Fibroblast of lung (primary cell): ENCODE data around the gene DYNC2I2. TPM values are rescaled to one million over a fixed set of nuclear protein-coding genes. Genes with fewer than 3 reads are reported as not detected.
A peak's percentile ranks its signal among the peaks of the same experiment; 100 is the strongest.
"Not testable (repeated sequence)": the region's sequence is repeated elsewhere in the genome, so short reads cannot be mapped to it uniquely, and the experiment has no call there.

Experiments
- DNase-seq, 2 donors: peaks; one replicate each; pipeline versions ENCODE4 v3.0.0 to v3.0.0-alpha.2; 2010; ENCODE audit warnings: low read depth in 2 of 2
- H2AFZ ChIP-seq: 2 replicates; pipeline ENCODE4 v1.5.1; 2012; ENCODE audit warnings: low read length, control low read depth, inconsistent platforms
- H3K27ac ChIP-seq: 2 replicates; pipeline ENCODE4 v1.5.1; 2011; ENCODE audit warnings: low read length, control low read depth; ENCODE audit not compliant: insufficient read depth
- H3K27me3 ChIP-seq: 2 replicates; pipeline ENCODE4 v1.5.1; 2011; ENCODE audit warnings: mild to moderate bottlenecking, low read length; ENCODE audit not compliant: control insufficient read depth, insufficient read depth
- H3K36me3 ChIP-seq: 2 replicates; pipeline ENCODE4 v1.5.1; 2011; ENCODE audit warnings: low read length; ENCODE audit not compliant: control insufficient read depth, insufficient read depth
- H3K4me1 ChIP-seq: 2 replicates; pipeline ENCODE4 v1.5.1; 2011; ENCODE audit warnings: low read length; ENCODE audit not compliant: control insufficient read depth, insufficient read depth; ENCODE audit errors: extremely low read depth
- H3K4me2 ChIP-seq: 2 replicates; pipeline ENCODE4 v1.5.1; 2011; ENCODE audit warnings: low read length, control low read depth; ENCODE audit not compliant: insufficient read depth; ENCODE audit errors: extremely low read depth
- H3K4me3 ChIP-seq, 4 experiments: fragments of 200-600 bp in 1 of 4; sonication (generic) in 1 of 4; replicated peaks in 1 of 4; 2 replicates each; pipeline ENCODE4 v1.5.1; 2011 to 2016; ENCODE audit warnings: low read length in 4 of 4, low read depth in 3 of 4, mild to moderate bottlenecking in 3 of 4, control low read depth in 2 of 4, inconsistent platforms in 1 of 4, mixed read lengths in 1 of 4; ENCODE audit not compliant: insufficient read depth in 1 of 4; ENCODE audit errors: control extremely low read depth in 1 of 4
- H3K79me2 ChIP-seq: 2 replicates; pipeline ENCODE4 v1.5.1; 2012; ENCODE audit warnings: mild to moderate bottlenecking, low read length, inconsistent platforms; ENCODE audit not compliant: control insufficient read depth, insufficient read depth
- H3K9ac ChIP-seq: 2 replicates; pipeline ENCODE4 v1.5.1; 2011; ENCODE audit warnings: mild to moderate bottlenecking, low read length, control low read depth; ENCODE audit not compliant: insufficient read depth
- H3K9me3 ChIP-seq: 2 replicates; pipeline ENCODE4 v1.5.1; 2012; ENCODE audit warnings: low read depth, low read length; ENCODE audit not compliant: control insufficient read depth, insufficient read depth
- H4K20me1 ChIP-seq: 2 replicates; pipeline ENCODE4 v1.5.1; 2011; ENCODE audit warnings: low read length; ENCODE audit not compliant: control insufficient read depth, insufficient read depth; ENCODE audit errors: extremely low read depth
- EZH2 ChIP-seq: IDR thresholded peaks from 2 replicates; pipeline ENCODE4 v1.5.1; 2012; ENCODE audit warnings: low read length, control low read depth, mild to moderate bottlenecking; ENCODE audit errors: missing control alignments
- polyA plus RNA-seq, 2 donors: library from polyadenylated mRNA; depleted of rRNA in 1 of 2; stranded (reverse) in 1 of 2; unstranded in 1 of 2; fragments of >200 nt; gene quantifications; 2 replicates each; pipeline ENCODE4 v1.2.1, GENCODE V29; 2011 to 2012; ENCODE audit warnings: missing spikeins in 1 of 2
- total RNA-seq: library from RNA; depleted of rRNA; stranded (reverse); fragments of >200 nt; gene quantifications from 2 replicates; pipeline ENCODE4 v1.2.1, GENCODE V29; 2014
- TF ChIP-seq, protein P1 (sequence below), 2 donors: IDR thresholded peaks in 1 of 2; conservative IDR thresholded peaks in 1 of 2; 1 replicate in 1 of 2; 2 replicates in 1 of 2; pipeline ENCODE4 v1.5.1; 2011 to 2012; ENCODE audit warnings: low read length in 2 of 2, control low read depth in 1 of 2, inconsistent platforms in 1 of 2, low read depth in 1 of 2, mild to moderate bottlenecking in 1 of 2

Gene DYNC2I2
- total and polyA plus RNA-seq, 2 donors (not counting 1 experiment from before 2014, with no cell fraction given): 13.2 to 41.5 TPM

DNA sequence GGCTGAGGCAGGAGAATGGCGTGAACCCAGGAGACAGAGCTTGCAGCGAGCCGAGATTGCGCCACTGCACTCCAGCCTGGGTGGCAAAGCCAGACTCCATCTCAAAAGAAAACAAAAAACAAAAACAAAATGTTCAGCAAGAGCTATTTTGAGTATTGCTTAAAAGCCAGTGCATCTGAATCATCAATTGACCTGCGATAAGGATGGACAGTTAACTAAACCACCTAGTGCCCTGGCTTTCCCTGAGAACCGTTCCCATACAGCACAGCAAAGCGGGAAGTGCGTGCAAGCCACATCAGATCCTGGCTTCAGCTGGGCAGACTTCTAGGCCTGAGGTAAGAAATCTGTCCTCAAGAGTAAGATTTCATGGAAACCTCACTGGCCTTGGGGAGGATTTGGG is 2.7 kb downstream of the DYNC2I2 start:
- Histone ChIP-seq H3K27me3 (no peaks in the 10 kb centered on the region), H3K79me2 (peaks cover 2% of the 10 kb centered on the region), H3K9me3 (no peaks in the 10 kb centered on the region), H2AFZ (no peak overlapping the region), H3K4me3 (no peak overlapping the region), H3K9ac (no peak overlapping the region), H3K36me3 (no peaks in the 10 kb centered on the region), H3K4me1 (no peaks in the 10 kb centered on the region), H3K4me2 (no peak overlapping the region), H4K20me1 (no peaks in the 10 kb centered on the region), H3K27ac (no peak overlapping the region)
- TF ChIP-seq, protein P1, sequence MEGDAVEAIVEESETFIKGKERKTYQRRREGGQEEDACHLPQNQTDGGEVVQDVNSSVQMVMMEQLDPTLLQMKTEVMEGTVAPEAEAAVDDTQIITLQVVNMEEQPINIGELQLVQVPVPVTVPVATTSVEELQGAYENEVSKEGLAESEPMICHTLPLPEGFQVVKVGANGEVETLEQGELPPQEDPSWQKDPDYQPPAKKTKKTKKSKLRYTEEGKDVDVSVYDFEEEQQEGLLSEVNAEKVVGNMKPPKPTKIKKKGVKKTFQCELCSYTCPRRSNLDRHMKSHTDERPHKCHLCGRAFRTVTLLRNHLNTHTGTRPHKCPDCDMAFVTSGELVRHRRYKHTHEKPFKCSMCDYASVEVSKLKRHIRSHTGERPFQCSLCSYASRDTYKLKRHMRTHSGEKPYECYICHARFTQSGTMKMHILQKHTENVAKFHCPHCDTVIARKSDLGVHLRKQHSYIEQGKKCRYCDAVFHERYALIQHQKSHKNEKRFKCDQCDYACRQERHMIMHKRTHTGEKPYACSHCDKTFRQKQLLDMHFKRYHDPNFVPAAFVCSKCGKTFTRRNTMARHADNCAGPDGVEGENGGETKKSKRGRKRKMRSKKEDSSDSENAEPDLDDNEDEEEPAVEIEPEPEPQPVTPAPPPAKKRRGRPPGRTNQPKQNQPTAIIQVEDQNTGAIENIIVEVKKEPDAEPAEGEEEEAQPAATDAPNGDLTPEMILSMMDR (conservative IDR thresholded peaks at IDR 0.05 in 1 of 2, IDR thresholded peaks at IDR 0.05 in 1 of 2; ENCODE audit: low read depth in 1 of 2, low read length in 2 of 2): no peak
- TF ChIP-seq EZH2: no peak
- DNase-seq: no peak

GRCh38 chr9:128651798-128652197 is 4.8 kb downstream of the DYNC2I2 start:
- H3K9me3 ChIP-seq: no peaks in the 10 kb centered on the region
- DNase-seq: no peak
- no peaks in the 10 kb centered on the region for H3K27me3 ChIP-seq
- TF ChIP-seq, protein P1 (conservative IDR thresholded peaks at IDR 0.05 in 1 of 2, IDR thresholded peaks at IDR 0.05 in 1 of 2; ENCODE audit: low read depth in 1 of 2, low read length in 2 of 2): no peak
- TF ChIP-seq EZH2: no peak
- no peak overlapping the region for H3K4me2 ChIP-seq
- no peaks in the 10 kb centered on the region for H4K20me1 ChIP-seq
- no peak overlapping the region for H2AFZ ChIP-seq
- H3K9ac ChIP-seq: no peak overlapping the region
- H3K4me3 ChIP-seq: no peak overlapping the region
- H3K27ac ChIP-seq: no peak overlapping the region
- H3K79me2 ChIP-seq: peaks cover 2% of the 10 kb centered on the region
- H3K36me3 ChIP-seq: no peaks in the 10 kb centered on the region
- no peaks in the 10 kb centered on the region for H3K4me1 ChIP-seq

GRCh38 chr9:128648206-128648605 is 8.4 kb downstream of the DYNC2I2 start:
- not testable (repeated sequence) for H2AFZ ChIP-seq, H3K27ac ChIP-seq, H3K9me3 ChIP-seq, H3K27me3 ChIP-seq, H3K4me2 ChIP-seq, H3K4me3 ChIP-seq, H3K36me3 ChIP-seq, H4K20me1 ChIP-seq, H3K79me2 ChIP-seq, H3K4me1 ChIP-seq, H3K9ac ChIP-seq
- DNase-seq: peak in 1 of 2 donors; percentile 55
- TF ChIP-seq, protein P1 (conservative IDR thresholded peaks at IDR 0.05 in 1 of 2, IDR thresholded peaks at IDR 0.05 in 1 of 2; ENCODE audit: low read depth in 1 of 2, low read length in 2 of 2): peak in 1 of 2 donors; percentile 22
